Myocyte (in vitro differentiated cells): ENCODE data around the gene RAB42. TPM values are rescaled to one million over a fixed set of nuclear protein-coding genes. Genes with fewer than 3 reads are reported as not detected.
"Not testable (repeated sequence)": the region's sequence is repeated elsewhere in the genome, so short reads cannot be mapped to it uniquely, and the experiment has no call there.

Experiments
- DNase-seq: peaks from one replicate; pipeline ENCODE4 v3.0.0-alpha.2; 2012; ENCODE audit warnings: low read depth
- polyA plus RNA-seq: library from polyadenylated mRNA; unstranded; fragments of >200 nt; gene quantifications from one replicate; pipeline ENCODE4 v1.2.1, GENCODE V29; 2012; ENCODE audit warnings: missing spikeins
- total RNA-seq: library from RNA; depleted of rRNA; stranded (reverse); fragments of >200 nt; gene quantifications from 2 replicates; pipeline ENCODE4 v1.2.3, GENCODE V29; 2014

RAB42 gene
- total RNA-seq = 1.2 and 2.0 TPM in 2 replicates
- polyA plus RNA-seq = 0.95 TPM

GRCh38 chr1:28591708-28592320 is at the start of gene RAB42:
Gene RAB42 (plus strand): TSS chr1:28592265. CDS start chr1:28592512, 247 bp downstream.
- DNase-seq = peak; percentile 37

- no peak for DNase-seq
Measured at GRCh38 chr1:28545246-28545628, 46.8 kb upstream of the RAB42 start.

GRCh38 chr1:28548318-28548717 is 43.7 kb upstream of the RAB42 start:
- no peak for DNase-seq

GRCh38 chr1:28551381-28551780 is 40.7 kb upstream of the RAB42 start:
- DNase-seq = no peak

GRCh38 chr1:28552758-28553663 is 39.1 kb upstream of the RAB42 start, which contains the start of gene TRNAU1AP:
Gene TRNAU1AP (plus strand): TSS chr1:28553085. CDS start chr1:28553111, 26 bp downstream.
- peak; percentile 97 for DNase-seq

GRCh38 chr1:28560886-28561285 is 31.2 kb upstream of the RAB42 start:
- no peak for DNase-seq

GRCh38 chr1:28564310-28564709 is 27.8 kb upstream of the RAB42 start:
- DNase-seq = no peak

GRCh38 chr1:28565040-28565439 is 27.0 kb upstream of the RAB42 start:
- no peak for DNase-seq

- DNase-seq = no peak
Measured at GRCh38 chr1:28565726-28566125, 26.3 kb upstream of the RAB42 start.

GRCh38 chr1:28566931-28567330 is 25.1 kb upstream of the RAB42 start:
- DNase-seq = no peak

GRCh38 chr1:28571911-28572310 is 20.2 kb upstream of the RAB42 start:
- no peak for DNase-seq

- not testable (repeated sequence) for DNase-seq
Measured at GRCh38 chr1:28572891-28573290, 19.2 kb upstream of the RAB42 start.

- DNase-seq = no peak
Measured at GRCh38 chr1:28573564-28573963, 18.5 kb upstream of the RAB42 start.

GRCh38 chr1:28577052-28577678 is 14.9 kb upstream of the RAB42 start:
- DNase-seq = peak; percentile 40

GRCh38 chr1:28577738-28578536 is 14.1 kb upstream of the RAB42 start:
- no peak for DNase-seq

GRCh38 chr1:28578696-28579218 is 13.3 kb upstream of the RAB42 start:
- peak; percentile 32 for DNase-seq

- DNase-seq = no peak
Measured at GRCh38 chr1:28579401-28579800, 12.7 kb upstream of the RAB42 start.

GRCh38 chr1:28580722-28581530 is 11.1 kb upstream of the RAB42 start:
- DNase-seq = peak; percentile 57

- DNase-seq = peak; percentile 96
Measured at GRCh38 chr1:28581531-28582247, 10.4 kb upstream of the RAB42 start.
